Mucosa of rectum (tissue), 2 donors: ENCODE results near the gene SLC47A2.

Experiments used
- H3K27ac ChIP-seq, 2 donors: one replicate each; pipeline ENCODE4 v1.7.0; 2013; ENCODE audit warnings: inconsistent platforms in 2 of 2, low read depth in 2 of 2, low read length in 2 of 2
- H3K27me3 ChIP-seq, 2 donors: one replicate each; pipeline ENCODE4 v1.7.0; 2013; ENCODE audit warnings: low read length in 2 of 2; ENCODE audit not compliant: control insufficient read depth in 2 of 2, insufficient read depth in 2 of 2
- H3K36me3 ChIP-seq, 2 donors: one replicate each; pipeline ENCODE4 v1.7.0; 2013; ENCODE audit warnings: low read length in 2 of 2; ENCODE audit not compliant: control insufficient read depth in 2 of 2, insufficient read depth in 2 of 2
- H3K4me1 ChIP-seq, 2 donors: one replicate each; pipeline ENCODE4 v1.7.0; 2013; ENCODE audit warnings: low read length in 2 of 2, mild to moderate bottlenecking in 1 of 2; ENCODE audit not compliant: control insufficient read depth in 2 of 2, insufficient read depth in 2 of 2
- H3K4me3 ChIP-seq, 2 donors: one replicate each; pipeline ENCODE4 v1.7.0; 2013; ENCODE audit warnings: low read length in 2 of 2
- H3K9ac ChIP-seq, 2 donors: one replicate each; pipeline ENCODE4 v1.7.0; 2013; ENCODE audit warnings: low read length in 2 of 2, low read depth in 1 of 2, mild to moderate bottlenecking in 1 of 2
- H3K9me3 ChIP-seq, 2 donors: one replicate each; pipeline ENCODE4 v1.7.0; 2013; ENCODE audit warnings: low read length in 2 of 2; ENCODE audit not compliant: control insufficient read depth in 2 of 2
- donor health status: healthy.
- donor health status: Normal muscosa, but diverticular disease.

Gene SLC47A2

GRCh38 chr17:19707728-19708221 lies 8.6 kb downstream of the SLC47A2 start:
- H3K27me3 ChIP-seq: no peaks in the 10 kb centered on the region
- no peaks in the 10 kb centered on the region for H3K9me3 ChIP-seq
- H3K4me3 ChIP-seq: no peak overlapping the region
- H3K27ac ChIP-seq: no peak overlapping the region
- H3K9ac ChIP-seq: no peak overlapping the region
- H3K4me1 ChIP-seq: no peaks in the 10 kb centered on the region
- no peaks in the 10 kb centered on the region for H3K36me3 ChIP-seq

- H3K36me3 ChIP-seq: no peaks in the 10 kb centered on the region
- H3K4me1 ChIP-seq: no peaks in the 10 kb centered on the region
- no peaks in the 10 kb centered on the region for H3K9me3 ChIP-seq
- no peak overlapping the region for H3K9ac ChIP-seq
- H3K4me3 ChIP-seq: no peak overlapping the region
- H3K27ac ChIP-seq: no peak overlapping the region
- H3K27me3 ChIP-seq: no peaks in the 10 kb centered on the region
These were observed 9.3 kb downstream of the SLC47A2 start for GRCh38 chr17:19706791-19707727.

GRCh38 chr17:19705771-19706770 lies 10.3 kb downstream of the SLC47A2 start:
- no peaks in the 10 kb centered on the region for H3K27me3 ChIP-seq
- no peaks in the 10 kb centered on the region for H3K9me3 ChIP-seq
- no peak overlapping the region for H3K4me3 ChIP-seq
- no peaks in the 10 kb centered on the region for H3K4me1 ChIP-seq
- H3K9ac ChIP-seq: no peak overlapping the region
- no peaks in the 10 kb centered on the region for H3K36me3 ChIP-seq
- H3K27ac ChIP-seq: no peak overlapping the region

- no peaks in the 10 kb centered on the region for H3K4me1 ChIP-seq
- no peaks in the 10 kb centered on the region for H3K9me3 ChIP-seq
- no peaks in the 10 kb centered on the region for H3K36me3 ChIP-seq
- no peaks in the 10 kb centered on the region for H3K27me3 ChIP-seq
- no peak overlapping the region for H3K9ac ChIP-seq
- no peak overlapping the region for H3K4me3 ChIP-seq
- H3K27ac ChIP-seq: no peak overlapping the region
These were observed 11.2 kb downstream of the SLC47A2 start for GRCh38 chr17:19705201-19705600.

- Histone ChIP-seq H3K9ac (no peak overlapping the region), H3K27me3 (no peaks in the 10 kb centered on the region), H3K4me3 (no peak overlapping the region), H3K9me3 (no peaks in the 10 kb centered on the region), H3K27ac (no peak overlapping the region), H3K36me3 (no peaks in the 10 kb centered on the region), H3K4me1 (no peaks in the 10 kb centered on the region)
These were observed 12.4 kb downstream of the SLC47A2 start for GRCh38 chr17:19703828-19704613.

GRCh38 chr17:19703106-19703827 lies 13.1 kb downstream of the SLC47A2 start:
- no peaks in the 10 kb centered on the region for H3K27me3 ChIP-seq
- no peak overlapping the region for H3K9ac ChIP-seq
- no peaks in the 10 kb centered on the region for H3K4me1 ChIP-seq
- no peak overlapping the region for H3K4me3 ChIP-seq
- H3K9me3 ChIP-seq: no peaks in the 10 kb centered on the region
- H3K36me3 ChIP-seq: no peaks in the 10 kb centered on the region
- H3K27ac ChIP-seq: no peak overlapping the region

- H3K4me3 ChIP-seq: no peak overlapping the region
- H3K36me3 ChIP-seq: no peaks in the 10 kb centered on the region
- H3K9me3 ChIP-seq: no peaks in the 10 kb centered on the region
- no peak overlapping the region for H3K27ac ChIP-seq
- no peak overlapping the region for H3K9ac ChIP-seq
- H3K27me3 ChIP-seq: no peaks in the 10 kb centered on the region
- H3K4me1 ChIP-seq: no peaks in the 10 kb centered on the region
These were observed 14.2 kb downstream of the SLC47A2 start for GRCh38 chr17:19702217-19702641.

- Histone ChIP-seq H3K9ac (no peak overlapping the region), H3K9me3 (no peaks in the 10 kb centered on the region), H3K27me3 (no peaks in the 10 kb centered on the region), H3K4me3 (no peak overlapping the region), H3K27ac (no peak overlapping the region), H3K4me1 (no peaks in the 10 kb centered on the region), H3K36me3 (no peaks in the 10 kb centered on the region)
These were observed 29.8 kb downstream of the SLC47A2 start for GRCh38 chr17:19686400-19687090.
